IMR-90 (cell line): ENCODE measurements around the gene MAGI1. TPM values are rescaled to one million over a fixed set of nuclear protein-coding genes. Genes with fewer than 3 reads are reported as not detected.

Experiments used
- ATAC-seq: fragments of 200-7000 bp; cut with Tn5 transposase; 2 replicates; pipeline ENCODE4 v1.9.1; 2020; ENCODE audit warnings: low read depth, mild to moderate bottlenecking, moderate library complexity
- BruUV-seq: library from RNA; stranded (reverse); fragments of 400-500 nt; replicated peaks from 2 replicates; lab custom pipeline; 2021; lab: Mats Ljungman, UMichigan
- CTCF ChIA-PET: fragments of 300-600 bp; formaldehyde crosslinking; extraction: SDS; loops from one replicate; lab custom pipeline; 2021; ENCODE audit warnings: antibody characterized with exemption; lab: Yijun Ruan, JAX
- POLR2A ChIA-PET: fragments of 300-600 bp; sonication (Branson Sonifier 250); formaldehyde crosslinking; loops from one replicate; lab custom pipeline; 2022; ENCODE audit warnings: antibody characterized with exemption; ENCODE audit not compliant: unreplicated experiment; lab: Charles Lee
- DNase-seq: peaks from one replicate; pipeline ENCODE4 v3.0.0; 2013
- H2AFZ ChIP-seq: replicated peaks from 2 replicates; pipeline ENCODE3; 2013; ENCODE audit warnings: low read length, mild to moderate bottlenecking; ENCODE audit not compliant: poor library complexity
- H2AK5ac ChIP-seq: 2 replicates; pipeline ENCODE4 v1.6.1; 2013; ENCODE audit warnings: low read depth, low read length, inconsistent platforms
- H2AK9ac ChIP-seq: replicated peaks from 2 replicates; pipeline ENCODE3; 2013; ENCODE audit warnings: mild to moderate bottlenecking, low read depth, low read length, moderate library complexity; ENCODE audit not compliant: poor library complexity
- H2BK120ac ChIP-seq: 2 replicates; pipeline ENCODE4 v1.6.1; 2013; ENCODE audit warnings: low read depth, low read length, inconsistent platforms
- H2BK15ac ChIP-seq: 3 replicates; pipeline ENCODE4 v1.6.1; 2013; ENCODE audit warnings: low read depth, low read length, inconsistent platforms
- H2BK20ac ChIP-seq: 2 replicates; pipeline ENCODE4 v1.6.1; 2013; ENCODE audit warnings: low read depth, mild to moderate bottlenecking, inconsistent platforms, low read length, moderate library complexity
- H2BK5ac ChIP-seq: 2 replicates; pipeline ENCODE4 v1.6.1; 2013; ENCODE audit warnings: mild to moderate bottlenecking, low read depth, low read length, inconsistent platforms; ENCODE audit not compliant: poor library complexity, severe bottlenecking
- H3K14ac ChIP-seq: replicated peaks from 2 replicates; pipeline ENCODE4 v1.6.1; 2013; ENCODE audit warnings: low read depth, low read length, inconsistent platforms
- H3K18ac ChIP-seq: 2 replicates; pipeline ENCODE4 v1.6.1; 2013; ENCODE audit warnings: low read depth, low read length, control low read depth
- H3K23ac ChIP-seq: 2 replicates; pipeline ENCODE4 v1.6.1; 2013; ENCODE audit warnings: low read depth, low read length, inconsistent platforms
- H3K27ac ChIP-seq: 2 replicates; pipeline ENCODE4 v1.5.1; 2013; ENCODE audit warnings: mild to moderate bottlenecking, control low read depth, low read length; ENCODE audit not compliant: insufficient read depth
- H3K27me3 ChIP-seq: 2 replicates; pipeline ENCODE4 v1.6.1; 2013; ENCODE audit warnings: low read length; ENCODE audit not compliant: control insufficient read depth, insufficient read depth
- H3K36me3 ChIP-seq: 2 replicates; pipeline ENCODE4 v1.6.1; 2013; ENCODE audit warnings: low read length, mixed read lengths; ENCODE audit not compliant: control insufficient read depth, insufficient read depth
- H3K4ac ChIP-seq: 2 replicates; pipeline ENCODE4 v1.6.1; 2013; ENCODE audit warnings: low read depth, low read length, inconsistent platforms
- H3K4me1 ChIP-seq: 2 replicates; pipeline ENCODE4 v1.6.1; 2013; ENCODE audit warnings: low read length, mixed read lengths; ENCODE audit not compliant: control insufficient read depth, insufficient read depth
- H3K4me2 ChIP-seq: 2 replicates; pipeline ENCODE4 v1.6.1; 2013; ENCODE audit warnings: low read depth, mild to moderate bottlenecking, control low read depth, low read length, moderate library complexity
- H3K4me3 ChIP-seq: 2 replicates; pipeline ENCODE4 v1.5.1; 2013; ENCODE audit warnings: low read depth, mild to moderate bottlenecking, control low read depth, low read length, moderate library complexity; ENCODE audit not compliant: insufficient read depth
- H3K56ac ChIP-seq: 2 replicates; pipeline ENCODE4 v1.6.1; 2013; ENCODE audit warnings: low read length, inconsistent platforms; ENCODE audit not compliant: insufficient read depth; ENCODE audit errors: extremely low read depth
- H3K79me1 ChIP-seq, 2 experiments: 2 replicates each; pipeline ENCODE4 v1.6.1; 2013; ENCODE audit warnings: low read length in 2 of 2, inconsistent platforms in 1 of 2, low read depth in 1 of 2
- H3K9ac ChIP-seq: 2 replicates; pipeline ENCODE4 v1.6.1; 2013; ENCODE audit warnings: low read depth, low read length, control low read depth
- H3K9me1 ChIP-seq: 2 replicates; pipeline ENCODE4 v1.6.1; 2013; ENCODE audit warnings: low read length, inconsistent platforms; ENCODE audit not compliant: insufficient read depth
- H3K9me3 ChIP-seq: 2 replicates; pipeline ENCODE4 v1.6.1; 2013; ENCODE audit warnings: low read length; ENCODE audit not compliant: control insufficient read depth, insufficient read depth
- H4K20me1 ChIP-seq: 2 replicates; pipeline ENCODE4 v1.6.1; 2013; ENCODE audit warnings: low read length, inconsistent platforms; ENCODE audit not compliant: insufficient read depth
- H4K5ac ChIP-seq: 2 replicates; pipeline ENCODE4 v1.6.1; 2013; ENCODE audit warnings: mild to moderate bottlenecking, low read depth, low read length, control low read depth
- H4K8ac ChIP-seq, 2 experiments: 2 replicates each; pipeline ENCODE4 v1.6.1; 2013; ENCODE audit warnings: low read depth in 2 of 2, low read length in 2 of 2, control low read depth in 1 of 2, inconsistent platforms in 1 of 2
- H4K91ac ChIP-seq: 2 replicates; pipeline ENCODE4 v1.6.1; 2013; ENCODE audit warnings: low read depth, low read length, inconsistent platforms; ENCODE audit not compliant: insufficient read depth
- BHLHE40 ChIP-seq: fragments of 150-350 bp; IDR thresholded peaks from 2 replicates; pipeline ENCODE4 v1.6.1; 2016; ENCODE audit warnings: mild to moderate bottlenecking, low read depth, low read length
- CEBPB ChIP-seq: IDR thresholded peaks from 2 replicates; pipeline ENCODE4 v1.6.1; 2012; ENCODE audit warnings: low read depth, low read length, improper control_type of control experiment
- CHD1 ChIP-seq: IDR thresholded peaks from 2 replicates; pipeline ENCODE4 v1.6.1; 2012; ENCODE audit warnings: low read depth, low read length, improper control_type of control experiment
- CTCF ChIP-seq: conservative IDR thresholded peaks from 2 replicates; pipeline ENCODE4 v1.5.1; 2012; ENCODE audit warnings: mild to moderate bottlenecking, low read depth, low read length, improper control_type of control experiment
- ELK1 ChIP-seq: fragments of 150-350 bp; IDR thresholded peaks from 2 replicates; pipeline ENCODE4 v1.6.1; 2016; ENCODE audit warnings: low read depth, mild to moderate bottlenecking, low read length, moderate library complexity, borderline replicate concordance
- FOS ChIP-seq: fragments of 150-350 bp; IDR thresholded peaks from 2 replicates; pipeline ENCODE4 v1.6.1; 2016; ENCODE audit warnings: low read depth, low read length
- MAFK ChIP-seq: IDR thresholded peaks from 2 replicates; pipeline ENCODE4 v1.6.1; 2012; ENCODE audit warnings: low read depth, low read length, improper control_type of control experiment
- MAZ ChIP-seq: IDR thresholded peaks from 2 replicates; pipeline ENCODE4 v1.6.1; 2012; ENCODE audit warnings: low read depth, mild to moderate bottlenecking, low read length, improper control_type of control experiment, moderate library complexity, borderline replicate concordance
- MXI1 ChIP-seq: IDR thresholded peaks from 2 replicates; pipeline ENCODE4 v1.6.1; 2012; ENCODE audit warnings: low read depth, mild to moderate bottlenecking, low read length, moderate library complexity, borderline replicate concordance
- NFE2L2 ChIP-seq: fragments of 150-350 bp; IDR thresholded peaks from 2 replicates; pipeline ENCODE4 v1.6.1; 2016; ENCODE audit warnings: low read depth, mild to moderate bottlenecking, low read length
- POLR2A ChIP-seq: IDR thresholded peaks from 2 replicates; pipeline ENCODE4 v1.6.1; 2012; ENCODE audit warnings: mild to moderate bottlenecking, low read depth, low read length
- RAD21 ChIP-seq: IDR thresholded peaks from 2 replicates; pipeline ENCODE4 v1.6.1; 2012; ENCODE audit warnings: low read length, improper control_type of control experiment
- RCOR1 ChIP-seq: IDR thresholded peaks from 2 replicates; pipeline ENCODE4 v1.6.1; 2012; ENCODE audit warnings: mild to moderate bottlenecking, low read length, improper control_type of control experiment; ENCODE audit not compliant: insufficient replicate concordance
- RFX5 ChIP-seq: IDR thresholded peaks from 2 replicates; pipeline ENCODE4 v1.8.0; 2012; ENCODE audit warnings: low read depth, mild to moderate bottlenecking, low read length, moderate library complexity
- USF2 ChIP-seq: fragments of 150-350 bp; IDR thresholded peaks from 2 replicates; pipeline ENCODE4 v1.6.1; 2017; ENCODE audit warnings: mild to moderate bottlenecking, antibody characterized with exemption, low read length, low read depth
- whole genome bisulfite sequencing, 2 experiments: methylation state at CpG; one replicate each; pipeline versions ENCODE4 v1.1.5 to v1.1.7; 2013; ENCODE audit warnings: missing lambda C conversion rate in 2 of 2; ENCODE audit not compliant: insufficient read length in 1 of 2; ENCODE audit errors: extremely low coverage in 2 of 2; 5-methylcytosine and 5-hydroxymethylcytosine counted together
- dilution Hi-C: fragments of 300-500 bp; cut with HindIII; formaldehyde crosslinking; loops from one replicate; pipeline ENCODE4 v1.14.3; 2018; ENCODE audit warnings: low sequenced_read_pairs; ENCODE audit not compliant: unreplicated experiment
- in situ Hi-C: fragments of 300-500 bp; cut with MboI; formaldehyde crosslinking; loops from 3 replicates; pipeline ENCODE4 v1.14.3; 2019; ENCODE audit warnings: low sequenced_read_pairs, inconsistent platforms, mixed read lengths
- intact Hi-C: fragments of 100-400 bp; cut with micrococcal nuclease; formaldehyde crosslinking; loops from 2 replicates; pipeline ENCODE4 v1.10.0; 2022
- polyA plus RNA-seq, 3 experiments: library from polyadenylated mRNA; depleted of rRNA; stranded (reverse); fragments of >200 nt; gene quantifications; 2 replicates each; pipeline ENCODE4 v1.2.3, GENCODE V29; 2012; ENCODE audit warnings: low replicate concordance in 1 of 3
- total RNA-seq: library from RNA; depleted of rRNA; stranded (reverse); fragments of >200 nt; gene quantifications from 2 replicates; pipeline ENCODE4 v1.2.3, GENCODE V29; 2012

Gene MAGI1
- total and polyA plus RNA-seq, 2 of the 4 experiments (the other 2 are of a cell fraction), result 14.5 to 24.2 TPM

DNA sequence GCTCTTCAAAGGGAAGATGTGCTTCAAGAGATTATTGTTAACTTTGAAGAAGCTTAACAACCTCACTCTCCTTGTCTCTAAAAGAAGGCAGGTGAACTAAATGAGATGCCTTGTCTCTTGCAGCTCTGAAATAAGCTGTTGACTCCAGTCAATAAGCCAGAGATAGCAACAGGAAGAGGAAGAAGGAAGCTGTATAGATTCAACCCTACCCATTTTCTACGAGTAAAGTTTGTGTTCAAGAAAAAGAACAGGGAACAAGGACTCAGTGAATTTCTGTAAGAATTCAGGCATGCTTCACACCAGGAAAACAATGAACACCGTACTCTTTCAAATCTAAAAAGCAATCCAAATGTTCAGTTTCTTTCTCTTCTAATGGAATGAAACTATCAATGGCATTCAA is 503.5 kb downstream of the MAGI1 start:
- H3K4ac ChIP-seq, result no peak overlapping the region
- H3K27ac ChIP-seq, result no peak overlapping the region
- no peak overlapping the region for H2AK5ac ChIP-seq
- H3K4me2 ChIP-seq, result no peak overlapping the region
- H3K9me3 ChIP-seq, result no peaks in the 10 kb centered on the region
- TF ChIP-seq USF2 (no peak), RAD21 (no peak), CTCF (no peak), FOS (no peak), BHLHE40 (no peak), CEBPB (no peak), CHD1 (no peak), MXI1 (no peak), RCOR1 (no peak), MAFK (no peak), RFX5 (no peak), MAZ (no peak), ELK1 (no peak), POLR2A (no peak), NFE2L2 (no peak)
- H4K5ac ChIP-seq, result no peak overlapping the region
- no peak overlapping the region for H3K23ac ChIP-seq
- peaks cover 6% of the 10 kb centered on the region; the same call in 1 of the 2 replicates for H3K9me1 ChIP-seq
- ChIA-PET POLR2A (no interaction called here), CTCF (no interaction called here)
- H2BK120ac ChIP-seq, result no peak overlapping the region
- H2AK9ac ChIP-seq, result no peak overlapping the region
- peaks cover 10% of the 10 kb centered on the region; the same call in 1 of the 2 replicates for H4K20me1 ChIP-seq
- H3K79me1 ChIP-seq, result peaks cover 26 to 45% of the 10 kb centered on the region in 2 experiments
- BruUV-seq, result no TSS peak
- no peak overlapping the region for H3K4me3 ChIP-seq
- no peak for ATAC-seq
- no peak for DNase-seq
- H3K36me3 ChIP-seq, result no peaks in the 10 kb centered on the region
- no peak overlapping the region for H3K18ac ChIP-seq
- no peak overlapping the region for H2BK20ac ChIP-seq
- H3K56ac ChIP-seq, result no peak overlapping the region
- no peak overlapping the region for H4K8ac ChIP-seq
- H2AFZ ChIP-seq, result no peak overlapping the region
- H3K14ac ChIP-seq, result no peak overlapping the region
- intact Hi-C loops (no loop called here), dilution Hi-C loops (no loop called here), in situ Hi-C loops (no loop called here)
- no peak overlapping the region for H2BK5ac ChIP-seq
- peaks cover 5% of the 10 kb centered on the region; the same call in 1 of the 2 replicates for H3K4me1 ChIP-seq
- no peak overlapping the region for H4K91ac ChIP-seq
- H2BK15ac ChIP-seq, result no peak overlapping the region
- whole genome bisulfite sequencing, 2 experiments, result no CpG with 5 or more reads among the region's 2 CpGs
- H3K9ac ChIP-seq, result no peak overlapping the region
- H3K27me3 ChIP-seq, result no peaks in the 10 kb centered on the region
